GM18867 (cell line): Measurements from ENCODE around the gene JARID2.

ENCODE experiments used
- ATAC-seq: cut with Tn5 transposase; IDR thresholded peaks from one replicate; pipeline ENCODE4 v1.9.1; 2021; ENCODE audit warnings: mild to moderate bottlenecking, moderate library complexity; ENCODE audit not compliant: unreplicated experiment

The JARID2 gene

DNA sequence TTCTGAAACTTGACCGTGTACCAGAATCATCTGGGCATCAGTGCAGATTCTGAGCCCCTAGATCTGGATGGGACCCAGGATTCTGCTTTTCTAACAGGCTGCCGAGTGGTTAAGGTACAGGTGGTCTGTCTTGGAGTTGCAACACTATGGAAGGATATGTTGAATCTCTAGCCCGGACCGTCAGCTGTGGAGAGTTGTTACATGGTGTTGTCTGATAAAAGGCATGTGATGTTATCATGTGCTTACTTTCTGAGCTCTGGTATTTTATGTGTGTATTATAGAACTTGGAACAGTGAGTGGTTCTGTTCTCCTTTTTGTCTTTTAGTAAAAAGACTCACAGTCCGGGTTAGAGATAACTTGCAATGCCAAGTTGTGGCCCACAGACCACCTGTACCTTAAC lies 123.0 kb downstream of the JARID2 start:
- no peak for ATAC-seq

DNA sequence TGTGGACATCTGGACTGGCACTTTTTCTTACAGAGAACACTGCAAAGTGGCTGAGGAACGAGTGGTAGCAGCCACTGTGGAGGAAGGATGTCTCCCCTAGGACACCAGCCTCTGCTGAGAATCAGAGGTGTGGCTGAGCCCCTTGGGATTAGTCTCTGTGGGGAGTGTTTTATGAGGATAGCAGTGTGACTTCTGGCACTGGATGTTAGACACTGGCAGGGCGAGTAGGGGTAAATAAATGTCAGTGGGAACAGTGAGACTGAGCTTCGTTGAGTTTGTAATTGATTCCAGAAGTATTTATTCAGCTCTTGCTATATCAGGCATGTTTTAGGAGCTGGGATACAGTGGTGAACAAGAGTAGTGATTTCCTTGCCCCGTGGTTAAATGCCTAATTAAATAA lies 124.0 kb downstream of the JARID2 start:
- no peak for ATAC-seq

DNA sequence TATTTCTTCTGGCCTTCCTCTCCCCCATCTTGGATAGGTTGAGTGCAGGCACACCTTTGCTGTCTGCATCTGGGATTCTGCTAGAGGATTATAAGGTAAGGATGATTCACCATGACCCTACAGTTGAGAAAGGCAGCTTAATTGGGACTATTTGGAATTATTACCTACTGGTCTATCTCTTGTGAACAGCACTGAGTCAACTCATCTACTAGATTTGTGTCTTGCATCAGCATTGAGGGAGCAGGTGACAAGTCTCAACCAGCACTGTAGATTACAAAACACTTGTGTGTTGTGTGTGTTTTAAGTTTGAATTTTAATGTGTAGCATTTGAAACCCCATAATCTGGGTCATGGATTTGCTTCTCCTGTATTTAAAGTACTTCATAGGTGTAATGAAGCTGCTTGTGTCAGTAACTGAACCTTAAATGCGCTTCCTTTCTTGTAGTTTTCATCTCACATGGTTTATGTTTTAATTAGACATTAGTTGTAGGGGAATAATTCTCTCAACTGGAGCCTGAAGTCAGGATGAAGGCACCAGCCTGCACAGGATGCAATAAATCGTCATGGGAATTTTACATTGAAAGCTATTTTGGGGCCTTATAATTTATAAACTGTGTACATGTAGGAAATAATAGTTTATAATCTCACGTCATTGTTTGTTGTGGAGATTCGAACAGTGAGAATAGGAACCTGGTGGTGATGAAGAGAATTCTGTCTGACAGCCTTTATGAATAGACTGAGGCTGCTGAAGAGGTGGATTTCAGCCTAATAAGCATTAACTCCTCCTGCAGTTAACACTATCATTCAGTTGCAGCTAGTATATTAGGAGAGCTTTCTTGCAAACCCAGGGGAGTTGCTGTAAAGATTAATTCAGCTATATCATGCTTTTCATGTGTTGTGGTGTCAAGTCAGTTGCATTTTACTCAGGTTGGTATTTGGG lies 125.1 kb downstream of the JARID2 start:
- no peak for ATAC-seq

DNA sequence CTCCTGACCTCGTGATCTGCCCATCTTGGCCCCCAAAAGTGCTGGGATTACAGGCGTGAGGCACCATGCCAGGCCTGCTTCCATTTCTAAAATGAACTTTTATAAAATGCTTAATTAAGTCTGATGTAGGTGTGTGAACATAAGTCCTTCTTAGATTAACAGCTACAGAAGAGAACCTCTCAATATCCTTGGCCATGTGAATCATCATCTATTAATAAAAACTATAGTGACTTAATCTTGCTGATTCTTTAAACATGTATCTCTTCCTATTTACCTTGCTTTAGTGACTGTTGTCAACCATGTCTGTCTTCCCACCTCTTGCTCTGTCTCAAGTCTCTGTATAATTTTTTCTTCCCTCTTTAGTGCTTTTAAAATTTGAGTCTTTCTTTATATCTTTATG lies 127.1 kb downstream of the JARID2 start:
- ATAC-seq, result no peak

DNA sequence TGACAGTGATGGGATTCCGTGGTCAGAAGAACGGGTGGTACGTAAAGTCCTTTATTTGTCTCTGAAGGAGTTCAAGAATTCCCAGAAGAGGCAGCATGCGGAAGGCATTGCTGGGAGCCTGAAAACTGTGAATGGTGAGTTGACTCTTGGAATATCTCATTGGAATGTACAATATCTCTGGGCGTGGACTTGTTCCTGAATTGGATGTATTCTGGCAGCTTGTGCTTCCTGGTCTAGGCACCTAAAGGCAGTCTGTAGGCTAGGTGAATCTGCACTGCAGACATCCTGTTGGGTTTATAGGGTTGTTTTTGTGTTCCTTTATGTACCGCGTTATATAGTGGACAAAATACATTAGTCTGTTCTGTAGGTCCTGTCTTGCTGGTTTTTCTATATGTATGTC lies 128.2 kb downstream of the JARID2 start:
- no peak for ATAC-seq

DNA sequence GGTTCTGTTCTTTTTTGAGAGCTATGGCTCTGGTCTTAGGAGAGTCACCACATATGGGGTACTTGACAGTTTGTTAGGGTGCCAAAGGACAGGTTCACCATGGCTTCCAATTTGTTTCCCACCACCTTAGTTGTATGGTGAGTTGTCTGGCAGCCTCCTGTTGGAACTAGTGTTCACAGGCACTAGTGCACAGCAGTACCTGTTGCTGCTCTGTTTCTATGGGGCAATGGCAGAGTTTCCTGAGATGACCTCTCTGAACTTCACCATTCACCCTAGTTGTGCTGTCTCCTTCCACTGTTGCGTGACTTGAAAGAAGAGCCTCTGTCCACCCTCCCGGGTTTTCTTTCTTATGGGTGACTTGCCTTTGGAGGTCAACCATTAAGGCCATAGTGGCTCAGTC lies 129.1 kb downstream of the JARID2 start:
- no peak for ATAC-seq

DNA sequence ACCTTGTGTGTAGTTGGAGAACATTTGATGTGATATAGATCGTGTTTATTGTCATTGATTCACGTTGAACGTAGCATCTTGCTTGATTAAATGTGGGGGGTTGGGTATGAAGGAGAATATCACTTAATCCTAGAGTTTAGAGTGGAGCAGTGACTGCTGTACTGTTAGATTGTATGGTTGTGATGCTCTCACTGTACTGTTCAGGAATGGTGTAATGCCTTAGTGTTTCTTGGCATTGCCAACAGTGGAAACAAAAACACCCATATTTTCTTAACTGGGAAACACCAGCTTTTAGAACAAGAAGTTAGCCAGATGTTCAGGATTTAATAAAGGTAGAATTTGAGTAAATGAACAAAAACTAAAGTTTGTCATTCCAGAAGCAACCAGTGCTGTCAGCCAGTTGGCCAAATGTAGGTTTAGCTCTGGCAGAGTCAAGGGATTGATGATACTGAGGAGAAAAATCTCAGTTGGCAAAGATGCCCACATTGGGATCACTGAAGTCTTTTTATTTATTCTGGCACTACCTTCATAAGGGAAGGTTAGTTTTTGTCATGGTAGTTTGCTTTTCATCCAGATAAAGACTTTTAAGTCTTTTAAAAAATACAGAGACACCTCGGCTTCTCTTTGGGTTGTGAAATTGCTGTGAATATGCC lies 129.9 kb downstream of the JARID2 start:
- ATAC-seq, result no peak

DNA sequence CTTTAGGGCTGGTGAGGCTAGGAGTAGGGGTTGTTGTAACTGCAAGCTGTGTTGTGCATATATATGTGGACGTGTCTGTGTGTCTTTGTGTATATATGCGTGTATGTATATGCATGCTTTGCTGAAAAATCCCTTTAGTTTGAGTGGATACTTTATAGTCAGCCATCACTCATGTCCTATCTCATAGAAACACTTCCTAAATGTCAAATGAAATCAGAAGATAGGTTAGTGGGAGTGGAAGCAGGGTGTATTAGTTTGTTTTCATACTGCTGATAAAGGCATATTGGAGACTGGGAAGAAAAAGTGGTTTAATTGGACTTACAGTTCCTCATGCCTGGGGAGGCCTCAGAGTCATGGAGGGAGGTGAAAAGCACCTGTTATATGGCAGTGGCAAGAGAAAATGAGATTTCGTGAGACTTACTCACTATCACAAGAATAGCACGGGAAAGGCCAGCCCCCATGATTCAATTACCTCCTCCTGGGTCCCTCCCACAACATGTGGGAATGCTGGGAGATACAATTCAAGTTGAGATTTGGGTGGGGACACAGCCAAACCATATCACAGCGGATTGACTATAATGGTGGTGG lies 131.1 kb downstream of the JARID2 start:
- no peak for ATAC-seq

DNA sequence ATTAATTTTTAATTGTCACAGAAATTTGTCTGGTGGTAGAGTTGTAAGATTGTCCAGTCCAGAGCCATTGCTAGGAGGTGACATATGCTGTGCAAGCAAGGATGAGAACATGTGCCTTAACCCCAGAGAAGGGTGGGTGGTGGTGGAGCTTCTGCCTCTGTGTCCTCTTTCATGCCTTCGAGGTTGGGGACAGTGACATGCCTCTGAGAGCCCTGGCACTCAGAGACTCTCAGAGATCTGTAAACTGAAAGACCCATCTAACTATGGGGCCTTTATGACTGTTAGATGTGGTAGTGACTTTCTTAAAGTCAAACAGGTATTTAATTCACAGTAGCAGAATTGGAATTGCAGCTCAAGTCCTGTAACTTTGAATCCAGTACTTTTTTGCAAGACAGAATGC lies 132.4 kb downstream of the JARID2 start:
- no peak for ATAC-seq

DNA sequence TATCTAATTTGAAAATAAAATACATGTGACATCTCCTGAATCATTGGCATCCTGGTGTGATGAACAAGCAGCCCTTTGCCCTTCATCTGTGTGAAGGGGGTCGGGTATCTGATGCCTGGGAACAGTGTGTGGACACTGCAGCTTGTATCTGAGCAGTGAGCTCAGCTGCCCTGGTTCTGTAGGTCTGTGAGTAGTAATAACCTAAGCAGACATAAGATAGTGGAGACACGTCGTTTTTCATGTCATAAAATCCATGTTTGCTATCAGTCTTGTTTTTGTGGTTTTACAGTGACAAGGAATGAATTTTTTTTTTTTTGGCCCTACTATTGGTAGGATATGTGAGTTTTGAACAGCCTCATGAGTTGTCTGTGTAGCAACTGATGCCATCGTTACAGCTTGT lies 133.0 kb downstream of the JARID2 start:
- no peak for ATAC-seq

DNA sequence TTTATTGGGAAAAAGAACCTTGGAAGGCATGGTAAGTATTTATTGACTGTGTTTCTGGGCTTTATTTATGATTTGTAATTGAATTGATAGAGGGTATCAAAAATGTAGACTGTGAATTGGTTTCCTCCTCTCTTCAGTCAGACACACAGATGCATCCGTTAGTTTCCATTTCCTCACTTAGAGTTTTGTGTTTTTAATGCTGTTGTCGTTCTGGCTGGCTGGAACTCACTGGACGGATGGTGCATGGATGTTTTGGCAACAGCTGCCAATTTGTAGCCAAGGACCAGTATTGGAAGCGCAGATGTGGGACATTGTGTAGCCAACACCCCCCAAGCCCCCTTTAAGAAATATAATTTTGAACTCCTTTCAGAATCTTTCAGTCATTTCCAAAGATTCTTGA lies 134.5 kb downstream of the JARID2 start:
- ATAC-seq, result no peak

DNA sequence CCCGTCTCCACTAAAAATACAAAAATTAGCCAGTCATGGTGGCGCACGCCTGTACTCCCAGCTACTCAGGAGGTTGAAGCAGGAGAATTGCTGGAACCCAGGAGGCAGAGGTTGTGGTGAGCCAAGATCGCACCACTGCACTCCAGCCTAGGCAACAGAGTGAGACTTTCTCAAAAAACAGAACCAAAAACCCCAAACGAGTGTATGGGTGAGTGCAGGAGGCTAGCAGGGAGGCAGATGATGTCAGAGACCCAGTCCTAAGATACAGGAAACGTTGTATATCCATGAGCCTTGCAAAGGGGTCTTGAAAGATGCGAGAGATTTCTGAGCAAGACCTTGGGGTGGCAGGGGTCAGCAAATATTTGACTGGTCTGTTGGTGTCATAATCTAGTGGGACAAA lies 136.2 kb downstream of the JARID2 start:
- no peak for ATAC-seq

DNA sequence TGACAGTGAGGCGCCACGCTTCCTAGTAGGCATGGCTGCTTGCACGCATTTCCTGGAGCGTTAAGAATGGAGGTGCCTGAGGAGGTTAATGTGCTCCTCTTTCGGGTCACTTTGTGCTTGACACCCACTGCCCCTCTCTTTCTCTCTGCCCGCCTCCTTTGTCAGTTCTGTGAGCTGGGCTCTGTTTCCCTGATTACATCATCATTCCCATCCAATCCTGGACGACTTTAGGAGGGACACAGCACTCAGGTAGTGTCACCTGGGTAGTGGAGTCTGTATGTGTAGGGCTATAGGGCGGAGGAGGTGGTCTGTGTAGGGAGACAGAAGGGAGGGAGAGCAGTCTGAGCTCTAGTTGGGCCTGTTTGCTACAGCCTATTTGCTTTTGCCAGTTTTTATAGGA lies 136.8 kb downstream of the JARID2 start:
- ATAC-seq, result no peak

DNA sequence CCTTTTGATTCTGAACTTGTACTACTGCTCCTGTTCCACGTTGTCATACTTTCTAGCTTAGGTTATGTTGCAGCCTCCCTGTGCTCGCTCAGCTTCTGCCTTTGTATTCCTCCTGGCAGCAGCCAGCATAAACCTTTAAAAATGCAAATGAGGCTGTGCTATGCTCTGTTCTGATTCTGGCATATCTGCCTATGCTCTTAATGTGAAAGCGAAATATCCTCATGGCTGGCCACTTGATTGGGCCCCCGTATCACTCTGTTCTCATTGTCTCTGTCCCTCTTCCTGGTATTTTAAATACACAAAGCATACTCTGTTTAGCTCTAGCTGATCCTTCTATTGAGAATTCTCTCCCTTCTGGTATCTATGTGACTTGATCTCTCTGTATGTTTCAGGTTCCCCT lies 139.0 kb downstream of the JARID2 start:
- no peak for ATAC-seq

DNA sequence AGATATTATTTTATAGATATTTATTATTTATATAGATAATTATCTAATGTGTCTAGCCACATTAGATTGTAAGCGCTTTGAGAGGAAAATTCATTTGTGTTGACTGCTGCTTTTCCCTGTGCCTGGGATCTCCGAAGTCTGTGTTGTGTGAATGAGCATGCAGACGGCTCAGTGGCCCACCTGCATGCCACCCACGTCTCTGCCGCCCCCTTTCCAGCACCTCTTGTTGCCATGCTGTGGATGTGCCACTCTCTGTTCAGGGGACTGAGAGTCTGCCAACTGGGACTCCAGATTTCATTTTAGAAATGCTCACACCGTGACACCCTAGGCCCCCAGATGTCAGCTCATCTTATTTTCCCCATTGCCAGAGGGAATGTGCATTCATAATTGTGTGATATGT lies 139.7 kb downstream of the JARID2 start:
- ATAC-seq, result no peak

DNA sequence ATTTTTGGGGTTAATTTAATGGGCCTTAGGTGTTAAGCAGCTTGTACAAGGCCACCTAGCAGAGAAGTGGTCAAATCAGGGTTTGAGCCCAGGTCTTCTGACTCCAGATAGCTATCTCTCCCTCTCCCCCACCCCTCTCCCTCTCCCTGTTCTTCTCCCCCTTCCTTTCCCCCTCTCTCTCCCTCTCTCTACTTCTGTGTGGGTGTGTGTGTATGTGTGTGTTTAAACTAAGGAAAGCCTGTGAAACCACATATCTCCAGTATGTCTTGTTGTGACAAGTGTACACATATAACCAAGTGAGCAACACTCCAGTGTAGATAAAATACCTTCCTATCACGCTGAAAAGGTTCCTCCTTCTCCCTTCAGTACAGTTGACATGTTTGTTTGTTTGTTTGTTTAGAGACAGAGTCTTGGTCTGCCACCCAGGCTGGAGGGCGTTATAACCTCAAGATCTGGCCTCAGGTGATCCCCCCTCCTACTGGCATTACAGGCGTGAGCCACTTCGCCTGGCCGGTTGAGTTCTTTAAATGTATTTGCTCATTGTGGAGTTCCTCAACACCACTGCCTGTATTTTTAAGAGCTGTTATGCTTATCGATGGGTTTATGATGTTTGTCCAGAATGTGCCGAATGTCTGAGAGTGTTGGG lies 140.4 kb downstream of the JARID2 start:
- no peak for ATAC-seq

DNA sequence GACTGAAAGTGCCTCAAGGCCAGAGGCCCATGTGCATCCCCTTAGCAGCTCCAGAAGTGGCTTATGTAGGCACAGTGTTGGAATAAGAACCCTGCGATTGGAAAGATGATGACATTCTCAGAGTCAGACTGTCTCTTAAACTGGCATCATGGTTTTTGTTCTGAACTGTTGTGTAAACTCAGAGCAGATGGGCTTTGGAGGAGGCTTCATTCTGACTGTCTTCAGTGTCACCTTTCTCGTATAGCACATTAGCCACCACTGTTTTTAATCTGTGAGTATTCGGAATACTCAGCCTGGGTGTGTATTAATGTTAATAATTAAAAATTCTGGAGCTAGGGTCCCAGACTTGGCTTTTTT lies 140.9 kb downstream of the JARID2 start:
- ATAC-seq, result no peak

DNA sequence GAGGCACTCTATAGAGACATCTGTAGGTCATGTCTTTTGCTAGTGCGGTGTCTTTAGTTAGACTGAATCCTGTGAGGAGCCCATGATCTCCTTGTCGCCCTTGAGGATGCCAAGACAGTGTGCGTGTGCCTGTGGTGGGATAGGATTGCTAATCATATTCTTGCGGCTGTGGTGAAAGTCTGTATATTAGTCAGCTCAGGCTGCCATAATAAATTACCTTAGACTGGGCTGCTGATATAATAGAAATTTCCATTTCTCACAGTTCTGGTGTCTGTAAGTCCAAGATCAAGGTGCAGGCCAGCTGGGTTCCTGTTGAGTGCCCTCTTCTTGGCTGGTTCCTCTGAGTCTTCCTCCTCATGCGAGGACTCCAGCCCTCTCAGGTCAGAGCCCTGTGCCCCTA lies 141.2 kb downstream of the JARID2 start:
- ATAC-seq, result no peak

DNA sequence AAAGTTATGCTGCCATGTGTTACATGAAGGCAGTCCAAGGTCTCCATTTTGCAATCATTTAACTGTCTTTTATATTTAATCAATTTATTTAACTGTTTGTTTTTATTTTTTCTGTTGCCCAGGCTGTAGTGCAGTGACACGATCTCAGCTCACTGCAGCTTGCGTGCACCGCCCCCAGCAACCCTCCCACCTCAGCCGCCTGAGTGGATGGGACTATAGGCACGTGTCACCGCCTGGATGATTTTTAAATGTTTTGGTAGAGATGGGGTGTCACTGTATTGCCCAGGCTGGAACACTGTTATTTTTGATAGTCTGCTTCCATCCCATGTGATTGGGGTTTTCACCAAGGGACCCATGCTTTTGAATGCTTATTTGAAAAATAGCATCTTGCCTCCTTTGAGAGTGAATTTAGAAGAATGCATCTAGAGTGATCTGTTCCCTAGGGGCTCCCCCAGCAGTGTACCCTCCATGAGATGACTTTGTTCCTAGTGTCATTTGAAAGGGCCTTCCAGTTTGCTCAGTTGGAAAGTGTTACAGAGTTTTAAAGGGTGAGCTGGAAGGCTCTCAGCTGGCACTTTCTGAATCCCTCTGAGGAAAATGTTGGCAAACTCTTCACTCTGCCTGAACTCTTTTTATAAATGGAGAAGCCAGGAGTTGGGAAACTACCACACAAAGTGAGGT lies 143.4 kb downstream of the JARID2 start:
- no peak for ATAC-seq

DNA sequence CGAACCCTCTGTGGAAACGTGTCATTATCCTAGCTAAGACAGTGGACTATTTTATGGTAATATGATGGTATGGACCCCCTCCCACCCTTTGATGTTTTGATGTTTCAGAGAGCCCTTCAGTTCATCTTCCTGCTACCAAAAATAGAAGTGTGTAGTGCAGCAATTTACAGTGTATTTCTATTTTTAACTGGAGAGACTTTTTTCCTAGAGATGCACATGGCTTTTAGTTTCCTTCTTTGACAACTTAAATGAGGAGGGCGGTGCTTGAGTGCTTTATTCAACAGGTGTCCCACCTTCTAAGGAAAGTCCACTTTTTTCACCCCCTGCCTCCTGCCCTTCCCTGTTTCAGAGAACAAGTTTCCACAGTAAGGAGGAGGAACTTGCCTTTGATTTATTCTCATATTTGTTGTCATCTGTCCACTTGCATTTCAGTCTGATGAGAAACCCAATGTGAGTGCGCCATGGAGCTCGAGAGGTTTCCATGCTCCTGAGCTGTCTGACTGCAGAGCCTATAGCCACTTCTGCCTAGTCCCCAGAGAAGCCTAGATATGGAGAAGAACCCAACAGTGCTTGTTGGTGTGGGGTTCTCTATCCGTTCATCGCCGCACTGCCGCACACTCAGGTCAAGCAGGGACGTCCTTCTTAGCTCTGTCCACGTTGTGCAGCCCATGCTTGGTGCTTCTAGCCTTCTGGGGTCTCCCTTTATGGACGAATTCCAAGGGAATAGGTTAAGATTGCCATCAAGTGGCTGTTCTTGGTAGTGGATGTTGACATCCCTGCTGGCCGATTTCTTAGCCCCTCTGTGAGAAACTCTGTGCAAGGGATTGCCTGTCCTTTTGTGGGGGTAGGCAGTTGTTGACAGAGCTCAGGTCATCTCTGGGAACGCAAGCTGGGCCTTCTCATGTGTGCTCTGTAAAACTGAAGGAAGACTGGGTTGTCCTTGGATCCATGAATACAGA lies 144.2 kb downstream of the JARID2 start:
- ATAC-seq, result no peak
